GM12865 (cell line): Measurements from ENCODE around the gene BBS12.

Experiments
- DNase-seq: peaks from one replicate; pipeline ENCODE4 v3.0.0; 2010; ENCODE audit warnings: low read depth
- H3K4me3 ChIP-seq: 2 replicates; pipeline ENCODE4 v1.5.1; 2011; ENCODE audit warnings: mild to moderate bottlenecking, low read depth, low read length, control low read depth
- TF ChIP-seq, protein P1 (sequence below): IDR thresholded peaks from 2 replicates; pipeline ENCODE4 v1.5.1; 2011; ENCODE audit warnings: low read length, control low read depth, low read depth, inconsistent platforms; ENCODE audit not compliant: insufficient read depth; ENCODE audit errors: missing control alignments

BBS12 gene

DNA sequence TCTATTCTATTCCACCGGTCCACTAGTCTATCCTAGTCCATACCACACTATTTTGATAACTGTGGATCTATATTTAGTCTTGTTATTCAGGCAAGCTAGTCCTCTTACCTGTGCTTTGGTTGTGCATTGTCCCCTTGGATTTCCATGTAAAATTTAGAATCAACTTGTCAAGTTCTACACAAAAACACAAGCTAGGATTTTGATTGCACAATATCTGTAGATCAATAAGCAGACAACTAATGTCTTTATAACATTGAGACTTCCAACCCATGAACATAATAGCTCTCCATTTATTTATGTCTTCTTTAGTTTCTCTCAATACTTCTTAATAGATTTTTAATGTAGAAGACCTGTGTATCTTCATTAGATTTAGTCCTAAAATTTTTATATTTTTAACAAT lies 10.2 kb upstream of the BBS12 start:
- TF ChIP-seq, protein P1, sequence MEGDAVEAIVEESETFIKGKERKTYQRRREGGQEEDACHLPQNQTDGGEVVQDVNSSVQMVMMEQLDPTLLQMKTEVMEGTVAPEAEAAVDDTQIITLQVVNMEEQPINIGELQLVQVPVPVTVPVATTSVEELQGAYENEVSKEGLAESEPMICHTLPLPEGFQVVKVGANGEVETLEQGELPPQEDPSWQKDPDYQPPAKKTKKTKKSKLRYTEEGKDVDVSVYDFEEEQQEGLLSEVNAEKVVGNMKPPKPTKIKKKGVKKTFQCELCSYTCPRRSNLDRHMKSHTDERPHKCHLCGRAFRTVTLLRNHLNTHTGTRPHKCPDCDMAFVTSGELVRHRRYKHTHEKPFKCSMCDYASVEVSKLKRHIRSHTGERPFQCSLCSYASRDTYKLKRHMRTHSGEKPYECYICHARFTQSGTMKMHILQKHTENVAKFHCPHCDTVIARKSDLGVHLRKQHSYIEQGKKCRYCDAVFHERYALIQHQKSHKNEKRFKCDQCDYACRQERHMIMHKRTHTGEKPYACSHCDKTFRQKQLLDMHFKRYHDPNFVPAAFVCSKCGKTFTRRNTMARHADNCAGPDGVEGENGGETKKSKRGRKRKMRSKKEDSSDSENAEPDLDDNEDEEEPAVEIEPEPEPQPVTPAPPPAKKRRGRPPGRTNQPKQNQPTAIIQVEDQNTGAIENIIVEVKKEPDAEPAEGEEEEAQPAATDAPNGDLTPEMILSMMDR: no peak
- H3K4me3 ChIP-seq: no peak overlapping the region
- DNase-seq: no peak

DNA sequence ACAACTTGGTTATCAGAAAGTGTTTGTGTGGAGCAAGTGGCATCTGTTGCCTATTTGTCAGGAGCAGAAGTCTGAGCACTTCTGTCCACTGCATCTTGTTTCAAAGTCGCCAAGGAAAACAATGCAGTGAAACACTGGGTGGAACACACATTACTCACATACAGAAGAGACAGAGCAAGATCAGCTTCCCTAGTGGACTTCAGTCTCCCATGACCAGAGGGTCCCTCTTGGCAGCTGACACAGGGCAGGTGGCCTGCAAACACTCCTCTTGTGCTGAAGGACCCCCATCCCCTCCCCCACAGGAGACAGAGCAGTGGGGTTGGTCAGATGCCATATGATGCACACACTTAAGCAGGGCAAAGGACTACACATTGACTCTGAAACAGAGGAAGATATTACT lies 3.6 kb upstream of the BBS12 start:
- H3K4me3 ChIP-seq: no peak overlapping the region
- no peak for DNase-seq
- TF ChIP-seq, protein P1: no peak

- DNase-seq: no peak
- TF ChIP-seq, protein P1: no peak
- H3K4me3 ChIP-seq: no peak overlapping the region
These were observed 828 bp upstream of the BBS12 start for GRCh38 chr4:122731676-122732075.

GRCh38 chr4:122733787-122734120 lies 1.2 kb downstream of the BBS12 start:
- TF ChIP-seq, protein P1: no peak
- peak overlapping the region; percentile 76 for H3K4me3 ChIP-seq
- no peak for DNase-seq

- no peak overlapping the region for H3K4me3 ChIP-seq
- no peak for DNase-seq
- TF ChIP-seq, protein P1: no peak
These were observed 6.7 kb downstream of the BBS12 start for GRCh38 chr4:122739174-122739573.

GRCh38 chr4:122742933-122743829 lies 10.7 kb downstream of the BBS12 start:
- H3K4me3 ChIP-seq: no peak overlapping the region
- TF ChIP-seq, protein P1: no peak
- DNase-seq: no peak

DNA sequence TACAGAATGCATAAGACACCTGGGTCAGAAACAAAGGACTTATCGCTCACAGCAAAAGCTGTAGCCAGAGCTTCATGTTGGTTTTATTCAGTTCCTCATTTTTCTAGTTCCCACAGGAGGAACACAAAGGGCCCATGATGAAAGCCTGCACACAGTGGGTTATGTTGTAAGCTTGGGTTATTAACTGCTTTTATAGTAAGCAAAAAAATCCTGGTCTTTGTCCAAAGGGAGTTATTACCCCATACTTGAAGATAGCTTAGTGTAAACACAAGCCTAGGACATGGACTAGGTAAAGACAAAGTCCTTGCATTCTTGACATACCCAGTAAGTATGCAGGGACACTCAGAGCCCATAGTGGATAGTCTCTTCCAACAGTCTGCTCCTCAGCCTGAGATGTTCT lies 11.7 kb downstream of the BBS12 start:
- no peak overlapping the region for H3K4me3 ChIP-seq
- no peak for DNase-seq
- TF ChIP-seq, protein P1: no peak
